Subcutaneous adipose tissue (tissue), 4 donors: ENCODE measurements around the gene SIRT6. TPM values are rescaled to one million over a fixed set of nuclear protein-coding genes. Genes with fewer than 3 reads are reported as not detected.

Experiments
- CTCF ChIP-seq: fragments of 450-650 bp; IDR thresholded peaks from one replicate; pipeline ENCODE4 v1.5.1; 2016; ENCODE audit warnings: low read depth, mild to moderate bottlenecking, control low read depth, antibody characterized with exemption, moderate library complexity
- small RNA-seq: library from RNA; depleted of rRNA; stranded (forward); fragments of <200 nt; gene quantifications from one replicate; pipeline ENCODE3, GENCODE V24; 2016
- total RNA-seq, 4 donors: library from RNA; depleted of rRNA; stranded (reverse); fragments of >200 nt; gene quantifications; one replicate each; pipeline ENCODE4 v1.1.0, GENCODE V29; 2016

Gene SIRT6
- total RNA-seq, 4 donors from 2014 or later = 12.6 to 28.3 (median 15.6) TPM

- TF ChIP-seq CTCF = no peak
Observed at GRCh38 chr19:4124638-4125037, 57.7 kb downstream of the SIRT6 start.

Small RNA genes lying within 50 kb of the gene (small RNA-seq; reads per million reads assigned to genes)
- not detected for gene RF00017

Other genes starting within 250 kb of the SIRT6 start
- not detected for gene NMRK2, start 249.5 kb downstream of the SIRT6 start, total RNA-seq
- gene DAPK3, start 211.5 kb downstream of the SIRT6 start, total RNA-seq = 10 to 100 TPM; 25.4 to 68.8 (median 44.5) TPM
- gene EEF2, start 197.1 kb downstream of the SIRT6 start, total RNA-seq = 1,000 to 10,000 TPM in 3 of 4 donors, 100 to 1,000 TPM in 1; 784 to 3,342 (median 1,545) TPM
- 10 to 100 TPM in 3 of 4 donors, 1 to 10 TPM in 1; 7.7 to 50.4 (median 16.1) TPM for gene PIAS4, start 174.8 kb downstream of the SIRT6 start, total RNA-seq
- gene ZBTB7A, start 115.7 kb downstream of the SIRT6 start, total RNA-seq = 10 to 100 TPM; 14.2 to 63.9 (median 28.7) TPM
- 10 to 100 TPM; 39.3 to 66.1 (median 56.3) TPM for gene MAP2K2, start 58.4 kb downstream of the SIRT6 start, total RNA-seq
- gene CREB3L3, start 28.9 kb downstream of the SIRT6 start, total RNA-seq = not detected
- gene ANKRD24, start 126 bp upstream of the SIRT6 start, total RNA-seq = 1 to 10 TPM in 2 of 4 donors, under 1 TPM in 2; 0.68 to 2.9 (median 1.6) TPM
- gene EBI3, start 47.0 kb upstream of the SIRT6 start, total RNA-seq = 10 to 100 TPM in 1 of 4 donors, 1 to 10 TPM in 3; 2.0 to 20.7 (median 8.0) TPM
- 10 to 100 TPM; 10.7 to 21.5 (median 17.5) TPM for gene YJU2, start 64.5 kb upstream of the SIRT6 start, total RNA-seq
- gene SHD, start 96.7 kb upstream of the SIRT6 start, total RNA-seq = not detected
- gene TMIGD2, start 119.8 kb upstream of the SIRT6 start, total RNA-seq = under 1 TPM in 1 of 4 donors, not detected in 3; 0.34 TPM
- not detected for gene FSD1, start 122.0 kb upstream of the SIRT6 start, total RNA-seq
- gene STAP2, start 156.3 kb upstream of the SIRT6 start, total RNA-seq = 1 to 10 TPM; 1.5 to 2.9 (median 1.8) TPM
- gene MPND, start 161.0 kb upstream of the SIRT6 start, total RNA-seq = 10 to 100 TPM in 1 of 4 donors, 1 to 10 TPM in 3; 3.8 to 13.2 (median 8.4) TPM
- 10 to 100 TPM; 28.7 to 43.9 (median 36.4) TPM for gene SH3GL1, start 218.0 kb upstream of the SIRT6 start, total RNA-seq
- gene CHAF1A, start 220.1 kb upstream of the SIRT6 start, total RNA-seq = 10 to 100 TPM in 1 of 4 donors, 1 to 10 TPM in 3; 4.8 to 13.0 (median 6.3) TPM